Astrocyte (in vitro differentiated cells and primary cell): ENCODE data around the gene PXDN. TPM values are rescaled to one million over a fixed set of nuclear protein-coding genes. Genes with fewer than 3 reads are reported as not detected.

Experiments used
- DNase-seq: peaks from one replicate; pipeline ENCODE4 v3.0.0-alpha.2; 2010; ENCODE audit warnings: low read depth
- FAIRE-seq: peaks from 2 replicates; lab custom pipeline; 2011; peaks lifted over from hg19 to GRCh38; lab: Jason Lieb, UNC
- H2AFZ ChIP-seq: 2 replicates; pipeline ENCODE4 v1.6.0; 2012; ENCODE audit warnings: low read depth, low read length, inconsistent platforms
- H3K27ac ChIP-seq: 2 replicates; pipeline ENCODE4 v1.5.1; 2011; ENCODE audit warnings: low read depth, low read length, inconsistent platforms
- H3K27me3 ChIP-seq: 2 replicates; pipeline ENCODE4 v1.6.0; 2011; ENCODE audit warnings: low read length, inconsistent platforms; ENCODE audit not compliant: insufficient read depth
- H3K36me3 ChIP-seq: 2 replicates; pipeline ENCODE4 v1.5.1; 2011; ENCODE audit warnings: low read length, inconsistent platforms; ENCODE audit not compliant: insufficient read depth
- H3K4me1 ChIP-seq: 2 replicates; pipeline ENCODE4 v1.5.1; 2011; ENCODE audit warnings: low read length, inconsistent platforms; ENCODE audit not compliant: insufficient read depth
- H3K4me2 ChIP-seq: 2 replicates; pipeline ENCODE4 v1.6.0; 2012; ENCODE audit warnings: low read length, inconsistent platforms
- H3K4me3 ChIP-seq: 2 replicates; pipeline ENCODE4 v1.5.1; 2011; ENCODE audit warnings: low read depth, mild to moderate bottlenecking, low read length, inconsistent platforms; ENCODE audit not compliant: insufficient read depth
- H3K79me2 ChIP-seq: 2 replicates; pipeline ENCODE4 v1.6.0; 2012; ENCODE audit warnings: mild to moderate bottlenecking, low read length, inconsistent platforms; ENCODE audit not compliant: insufficient read depth
- H3K9ac ChIP-seq: 2 replicates; pipeline ENCODE4 v1.6.0; 2012; ENCODE audit warnings: mild to moderate bottlenecking, low read length, inconsistent platforms
- H3K9me3 ChIP-seq: 2 replicates; pipeline ENCODE4 v1.5.1; 2012; ENCODE audit warnings: low read depth, mild to moderate bottlenecking, low read length, inconsistent platforms; ENCODE audit not compliant: insufficient read depth
- H4K20me1 ChIP-seq: 2 replicates; pipeline ENCODE4 v1.6.0; 2012; ENCODE audit warnings: low read length, inconsistent platforms; ENCODE audit not compliant: insufficient read depth
- H3K27ac Mint-ChIP-seq: one replicate; pipeline ENCODE4 v1.8.0; 2021; ENCODE audit warnings: mild to moderate bottlenecking, mixed read lengths; ENCODE audit not compliant: unreplicated experiment
- H3K27me3 Mint-ChIP-seq: one replicate; pipeline ENCODE4 v1.8.0; 2021; ENCODE audit warnings: low read depth, mixed read lengths; ENCODE audit not compliant: unreplicated experiment
- H3K36me3 Mint-ChIP-seq: one replicate; pipeline ENCODE4 v1.8.0; 2021; ENCODE audit warnings: low read depth, mixed read lengths; ENCODE audit not compliant: unreplicated experiment
- H3K4me1 Mint-ChIP-seq: one replicate; pipeline ENCODE4 v1.8.0; 2021; ENCODE audit warnings: low read depth, mixed read lengths; ENCODE audit not compliant: unreplicated experiment
- H3K4me3 Mint-ChIP-seq: one replicate; pipeline ENCODE4 v1.8.0; 2021; ENCODE audit warnings: mild to moderate bottlenecking, moderate library complexity, mixed read lengths; ENCODE audit not compliant: unreplicated experiment
- H3K9me3 Mint-ChIP-seq: one replicate; pipeline ENCODE4 v1.8.0; 2021; ENCODE audit warnings: mild to moderate bottlenecking, mixed read lengths; ENCODE audit not compliant: unreplicated experiment
- EZH2 ChIP-seq: IDR thresholded peaks from 2 replicates; pipeline ENCODE4 v1.6.1; 2012; ENCODE audit warnings: mild to moderate bottlenecking, low read length, inconsistent platforms; ENCODE audit not compliant: insufficient read depth
- total RNA-seq: library from RNA; stranded (reverse); gene quantifications from 2 replicates; pipeline ENCODE4 v1.2.1, GENCODE V29; 2021
- TF ChIP-seq, protein P1 (sequence below): IDR thresholded peaks from 2 replicates; pipeline ENCODE4 v1.5.1; 2011; ENCODE audit warnings: low read depth, mild to moderate bottlenecking, inconsistent platforms, low read length, moderate library complexity; ENCODE audit not compliant: insufficient read depth

Gene PXDN
- total RNA-seq, 1 donor from 2014 or later, result 417 TPM

DNA sequence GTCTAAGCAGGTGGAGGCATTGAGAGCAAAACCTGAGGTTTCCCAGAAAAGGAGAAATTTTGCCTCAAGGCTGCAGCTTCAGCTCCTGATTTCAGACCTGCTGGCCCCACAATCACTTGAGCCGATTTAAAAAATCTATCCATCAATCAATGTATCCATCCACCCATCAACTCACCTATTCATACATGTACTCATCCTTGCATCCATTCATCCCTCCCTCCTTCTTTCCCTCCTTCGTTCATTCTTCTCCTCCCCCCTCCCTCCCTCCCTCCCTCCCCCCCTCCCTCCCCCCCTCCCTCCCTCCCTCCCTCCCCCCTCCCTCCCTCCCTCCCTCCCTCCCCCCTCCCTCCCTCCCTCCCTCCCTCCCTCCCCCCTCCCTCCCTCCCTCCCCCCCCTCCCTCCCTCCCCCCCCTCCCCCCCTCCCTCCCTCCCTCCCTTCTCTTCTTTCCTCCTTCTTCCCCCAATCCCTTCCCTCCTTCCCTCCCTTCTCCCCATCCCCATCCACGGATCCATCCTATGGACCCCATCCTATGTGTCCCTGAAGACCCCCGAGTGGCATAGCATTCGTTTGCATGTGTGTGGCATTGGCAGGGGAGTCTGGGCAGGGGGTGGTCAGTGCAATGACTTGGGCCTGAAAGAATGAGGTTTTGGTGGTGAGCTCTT, 6.1 kb upstream of the PXDN start:
- H3K36me3 Mint-ChIP-seq, result peaks cover 7% of the 10 kb centered on the region
- H3K4me2 ChIP-seq, result peak overlapping the region; percentile 51
- no peak for FAIRE-seq
- H3K9me3 ChIP-seq, result peaks cover 9% of the 10 kb centered on the region
- no peak overlapping the region for H3K27ac Mint-ChIP-seq
- no peak overlapping the region for H2AFZ ChIP-seq
- H3K4me3 ChIP-seq, result no peak overlapping the region
- H3K27me3 Mint-ChIP-seq, result peaks cover 25% of the 10 kb centered on the region
- H3K9me3 Mint-ChIP-seq, result peaks cover 14% of the 10 kb centered on the region
- H3K9ac ChIP-seq, result no peak overlapping the region
- H3K4me3 Mint-ChIP-seq, result no peak overlapping the region
- peaks cover 7% of the 10 kb centered on the region for H3K79me2 ChIP-seq
- peaks cover 3% of the 10 kb centered on the region for H4K20me1 ChIP-seq
- peaks cover 26% of the 10 kb centered on the region for H3K4me1 ChIP-seq
- no peak for TF ChIP-seq EZH2
- TF ChIP-seq, protein P1, sequence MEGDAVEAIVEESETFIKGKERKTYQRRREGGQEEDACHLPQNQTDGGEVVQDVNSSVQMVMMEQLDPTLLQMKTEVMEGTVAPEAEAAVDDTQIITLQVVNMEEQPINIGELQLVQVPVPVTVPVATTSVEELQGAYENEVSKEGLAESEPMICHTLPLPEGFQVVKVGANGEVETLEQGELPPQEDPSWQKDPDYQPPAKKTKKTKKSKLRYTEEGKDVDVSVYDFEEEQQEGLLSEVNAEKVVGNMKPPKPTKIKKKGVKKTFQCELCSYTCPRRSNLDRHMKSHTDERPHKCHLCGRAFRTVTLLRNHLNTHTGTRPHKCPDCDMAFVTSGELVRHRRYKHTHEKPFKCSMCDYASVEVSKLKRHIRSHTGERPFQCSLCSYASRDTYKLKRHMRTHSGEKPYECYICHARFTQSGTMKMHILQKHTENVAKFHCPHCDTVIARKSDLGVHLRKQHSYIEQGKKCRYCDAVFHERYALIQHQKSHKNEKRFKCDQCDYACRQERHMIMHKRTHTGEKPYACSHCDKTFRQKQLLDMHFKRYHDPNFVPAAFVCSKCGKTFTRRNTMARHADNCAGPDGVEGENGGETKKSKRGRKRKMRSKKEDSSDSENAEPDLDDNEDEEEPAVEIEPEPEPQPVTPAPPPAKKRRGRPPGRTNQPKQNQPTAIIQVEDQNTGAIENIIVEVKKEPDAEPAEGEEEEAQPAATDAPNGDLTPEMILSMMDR, result no peak
- H3K27me3 ChIP-seq, result no peaks in the 10 kb centered on the region
- DNase-seq, result no peak
- H3K4me1 Mint-ChIP-seq, result peaks cover 7% of the 10 kb centered on the region
- no peaks in the 10 kb centered on the region for H3K36me3 ChIP-seq
- no peak overlapping the region for H3K27ac ChIP-seq

DNA sequence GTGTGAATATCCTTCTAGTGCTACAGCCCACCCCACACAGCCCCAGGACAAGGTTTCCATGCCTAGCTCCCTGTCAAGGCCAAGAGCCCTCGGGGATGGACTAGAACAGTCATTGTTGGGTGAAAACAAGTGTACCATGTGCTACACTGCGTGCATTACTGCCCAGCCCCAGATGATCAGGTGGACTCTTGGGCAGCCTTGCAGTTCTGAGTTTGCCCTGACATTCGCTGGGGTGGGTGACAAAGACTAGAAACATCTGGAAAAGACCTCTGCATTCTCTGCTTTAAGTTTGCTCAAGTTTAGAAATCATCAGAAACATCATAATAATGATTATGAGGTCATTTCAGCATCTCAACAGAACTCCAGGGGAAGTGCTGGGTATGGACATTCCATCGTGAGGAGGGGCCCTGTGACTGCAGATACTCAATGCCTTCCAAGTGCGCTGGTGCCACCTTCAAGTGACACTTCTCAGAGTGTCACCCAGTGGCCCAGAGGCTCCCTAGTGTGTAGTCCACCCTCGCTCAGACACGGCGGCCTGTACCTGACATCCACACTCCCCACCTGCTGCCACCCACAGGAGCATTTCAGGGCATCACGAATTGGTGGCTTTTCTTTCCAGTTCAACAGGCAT, 5.3 kb upstream of the PXDN start:
- H3K4me2 ChIP-seq, result no peak overlapping the region
- H3K9me3 ChIP-seq, result peaks cover 7% of the 10 kb centered on the region
- H3K36me3 Mint-ChIP-seq, result peaks cover 4% of the 10 kb centered on the region
- H3K27ac ChIP-seq, result no peak overlapping the region
- no peak overlapping the region for H3K9ac ChIP-seq
- DNase-seq, result no peak
- no peak for FAIRE-seq
- H2AFZ ChIP-seq, result no peak overlapping the region
- H3K27ac Mint-ChIP-seq, result no peak overlapping the region
- H3K4me1 ChIP-seq, result peaks cover 32% of the 10 kb centered on the region
- no peaks in the 10 kb centered on the region for H3K36me3 ChIP-seq
- no peak overlapping the region for H3K4me3 ChIP-seq
- no peak overlapping the region for H3K4me3 Mint-ChIP-seq
- H3K79me2 ChIP-seq, result peaks cover 15% of the 10 kb centered on the region
- H4K20me1 ChIP-seq, result peaks cover 6% of the 10 kb centered on the region
- peaks cover 25% of the 10 kb centered on the region for H3K27me3 Mint-ChIP-seq
- H3K4me1 Mint-ChIP-seq, result peaks cover 7% of the 10 kb centered on the region
- no peaks in the 10 kb centered on the region for H3K27me3 ChIP-seq
- TF ChIP-seq, protein P1, result no peak
- TF ChIP-seq EZH2, result no peak
- peaks cover 9% of the 10 kb centered on the region for H3K9me3 Mint-ChIP-seq
